ENCODE measurements around the gene ELOVL7.
"Not testable (repeated sequence)": the region's sequence is repeated elsewhere in the genome, so short reads cannot be mapped to it uniquely, and the experiment has no call there.

ELOVL7 gene

GRCh38 chr5:60715201-60715928, 128.7 kb downstream of the ELOVL7 start:
- not testable (repeated sequence) for DNase-seq (ENCODE audit: low read depth)

GRCh38 chr5:60712950-60713349, 131.1 kb downstream of the ELOVL7 start:
- no peak for DNase-seq (ENCODE audit: low read depth)

- DNase-seq (ENCODE audit: low read depth), result not testable (repeated sequence)
Measured at GRCh38 chr5:60711892-60712291, 132.2 kb downstream of the ELOVL7 start.

GRCh38 chr5:60710362-60710761, 133.7 kb downstream of the ELOVL7 start:
- no peak for DNase-seq (ENCODE audit: low read depth)

GRCh38 chr5:60705144-60705543, 138.9 kb downstream of the ELOVL7 start:
- no peak for DNase-seq (ENCODE audit: low read depth)

GRCh38 chr5:60703944-60704343, 140.1 kb downstream of the ELOVL7 start:
- DNase-seq (ENCODE audit: low read depth), result no peak
